ENCODE measurements around the gene ERCC4.

- no peak for TF ChIP-seq CTCF (conservative IDR thresholded peaks at IDR 0.05; ENCODE audit: low read depth, low read length)
- TF ChIP-seq EZH2 (IDR thresholded peaks at IDR 0.05; ENCODE audit: borderline replicate concordance, low read depth, low read length, poor library complexity, severe bottlenecking): no peak
These were observed 10.1 kb upstream of the ERCC4 start for GRCh38 chr16:13909872-13910303.

All from A673 (cell line).